Caco-2 (cell line): ENCODE results near the gene UBE2D1. TPM values are rescaled to one million over a fixed set of nuclear protein-coding genes. Genes with fewer than 3 reads are reported as not detected.

Experiments used
- BruUV-seq: library from RNA; stranded (reverse); fragments of 400-500 nt; replicated peaks from 2 replicates; lab custom pipeline; 2021; lab: Mats Ljungman, UMichigan
- CTCF ChIA-PET: fragments of 300-600 bp; sonication (Branson Sonifier 250); formaldehyde crosslinking; loops from one replicate; lab custom pipeline; 2022; ENCODE audit warnings: antibody characterized with exemption; lab: Charles Lee
- POLR2A ChIA-PET: fragments of 300-600 bp; sonication (Branson Sonifier 250); formaldehyde crosslinking; loops from one replicate; lab custom pipeline; 2022; ENCODE audit warnings: antibody characterized with exemption; lab: Charles Lee
- DNase-seq, 2 experiments: peaks; one replicate each; pipeline versions ENCODE4 v3.0.0 to v3.0.0-alpha.2; 2020 to 2022
- H3K27me3 ChIP-seq: replicated peaks from 2 replicates; pipeline ENCODE4 v1.6.0; 2011; ENCODE audit warnings: low read length; ENCODE audit not compliant: control insufficient read depth, insufficient read depth
- H3K36me3 ChIP-seq: 2 replicates; pipeline ENCODE4 v1.5.1; 2011; ENCODE audit warnings: low read length; ENCODE audit not compliant: control insufficient read depth, insufficient read depth
- H3K4me1 ChIP-seq: fragments of 250-450 bp; sonication (Bioruptor Pico); 2 replicates; pipeline ENCODE4 v1.5.1; 2020; ENCODE audit warnings: mild to moderate bottlenecking
- H3K4me3 ChIP-seq: 2 replicates; pipeline ENCODE4 v1.5.1; 2011; ENCODE audit warnings: low read depth, mild to moderate bottlenecking, control low read depth, low read length
- H3K9me3 ChIP-seq: fragments of 250-450 bp; sonication (Bioruptor Pico); 2 replicates; pipeline ENCODE4 v1.5.1; 2020; ENCODE audit warnings: mild to moderate bottlenecking, moderate library complexity
- H3K27ac Mint-ChIP-seq: one replicate; pipeline ENCODE4 v1.8.0; 2022; ENCODE audit warnings: mixed read lengths; ENCODE audit not compliant: unreplicated experiment
- H3K27me3 Mint-ChIP-seq: one replicate; pipeline ENCODE4 v1.8.0; 2022; ENCODE audit warnings: mixed read lengths; ENCODE audit not compliant: insufficient read depth, unreplicated experiment
- H3K36me3 Mint-ChIP-seq: one replicate; pipeline ENCODE4 v1.8.0; 2022; ENCODE audit warnings: mild to moderate bottlenecking, mixed read lengths; ENCODE audit not compliant: insufficient read depth, unreplicated experiment
- H3K4me1 Mint-ChIP-seq: one replicate; pipeline ENCODE4 v1.8.0; 2022; ENCODE audit warnings: low read depth, mixed read lengths; ENCODE audit not compliant: unreplicated experiment
- H3K4me3 Mint-ChIP-seq: one replicate; pipeline ENCODE4 v1.8.0; 2022; ENCODE audit warnings: mild to moderate bottlenecking, moderate library complexity, mixed read lengths; ENCODE audit not compliant: unreplicated experiment
- H3K9me3 Mint-ChIP-seq: one replicate; pipeline ENCODE4 v1.8.0; 2022; ENCODE audit warnings: mixed read lengths; ENCODE audit not compliant: unreplicated experiment
- intact Hi-C: fragments of 100-400 bp; cut with micrococcal nuclease; formaldehyde crosslinking; loops from one replicate; pipeline ENCODE4 v1.10.0; 2022; ENCODE audit not compliant: unreplicated experiment
- total RNA-seq: library from RNA; stranded (reverse); gene quantifications from 2 replicates; pipeline ENCODE4 v1.2.3, GENCODE V29; 2022
- TF ChIP-seq, protein P1 (sequence below), 2 experiments: fragments of 200-600 bp in 1 of 2; IDR thresholded peaks; 1 replicate in 1 of 2; 2 replicates in 1 of 2; pipeline versions ENCODE4 v1.5.1 to v1.8.0; 2011 to 2022; ENCODE audit warnings: antibody characterized with exemption in 1 of 2, control low read depth in 1 of 2, inconsistent platforms in 1 of 2, low read depth in 1 of 2, low read length in 1 of 2, mild to moderate bottlenecking in 1 of 2, moderate library complexity in 1 of 2; ENCODE audit not compliant: insufficient read depth in 1 of 2, severe bottlenecking in 1 of 2, unreplicated experiment in 1 of 2

The UBE2D1 gene
- total RNA-seq, 1 experiment from 2014 or later: 39.7 TPM

DNA sequence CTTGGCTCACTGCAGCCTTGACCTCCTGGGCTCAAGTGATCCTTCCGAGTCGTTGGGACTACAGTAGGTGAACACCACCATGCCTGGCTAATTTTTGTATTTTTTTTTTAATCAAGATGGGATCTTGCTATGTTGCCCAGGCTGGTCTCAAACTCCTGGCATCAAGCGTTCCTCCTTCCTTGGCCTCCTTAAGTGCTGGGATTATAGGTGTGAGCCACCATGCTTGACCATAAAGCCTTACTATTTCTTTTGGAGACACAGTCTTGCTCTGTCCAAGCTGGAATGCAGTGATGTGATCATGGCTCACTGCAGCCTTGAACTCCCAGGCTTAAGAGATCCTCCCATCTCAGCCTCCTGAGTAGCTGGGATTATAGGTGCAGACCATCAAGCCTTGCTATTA, 63.0 kb downstream of the UBE2D1 start:
- Mint-ChIP-seq H3K4me3 (no peak overlapping the region), H3K27ac (no peak overlapping the region), H3K4me1 (no peaks in the 10 kb centered on the region), H3K36me3 (peaks cover 59% of the 10 kb centered on the region), H3K27me3 (no peaks in the 10 kb centered on the region), H3K9me3 (no peaks in the 10 kb centered on the region)
- peaks cover 6% of the 10 kb centered on the region for H3K36me3 ChIP-seq
- no peaks in the 10 kb centered on the region for H3K4me1 ChIP-seq
- ChIA-PET POLR2A (interaction anchor here (0.6 kb wide), 1 partner anchor 965 kb away, joined by 3 read pairs; no protein-coding TSS in a partner anchor), CTCF (interaction anchor here (0.6 kb wide), 1 partner anchor 135 kb away, joined by 3 read pairs; no protein-coding TSS in a partner anchor)
- BruUV-seq: no TSS peak
- TF ChIP-seq, protein P1, sequence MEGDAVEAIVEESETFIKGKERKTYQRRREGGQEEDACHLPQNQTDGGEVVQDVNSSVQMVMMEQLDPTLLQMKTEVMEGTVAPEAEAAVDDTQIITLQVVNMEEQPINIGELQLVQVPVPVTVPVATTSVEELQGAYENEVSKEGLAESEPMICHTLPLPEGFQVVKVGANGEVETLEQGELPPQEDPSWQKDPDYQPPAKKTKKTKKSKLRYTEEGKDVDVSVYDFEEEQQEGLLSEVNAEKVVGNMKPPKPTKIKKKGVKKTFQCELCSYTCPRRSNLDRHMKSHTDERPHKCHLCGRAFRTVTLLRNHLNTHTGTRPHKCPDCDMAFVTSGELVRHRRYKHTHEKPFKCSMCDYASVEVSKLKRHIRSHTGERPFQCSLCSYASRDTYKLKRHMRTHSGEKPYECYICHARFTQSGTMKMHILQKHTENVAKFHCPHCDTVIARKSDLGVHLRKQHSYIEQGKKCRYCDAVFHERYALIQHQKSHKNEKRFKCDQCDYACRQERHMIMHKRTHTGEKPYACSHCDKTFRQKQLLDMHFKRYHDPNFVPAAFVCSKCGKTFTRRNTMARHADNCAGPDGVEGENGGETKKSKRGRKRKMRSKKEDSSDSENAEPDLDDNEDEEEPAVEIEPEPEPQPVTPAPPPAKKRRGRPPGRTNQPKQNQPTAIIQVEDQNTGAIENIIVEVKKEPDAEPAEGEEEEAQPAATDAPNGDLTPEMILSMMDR (IDR thresholded peaks at IDR 0.05; ENCODE audit: insufficient read depth in 1 of 2, low read depth in 1 of 2, low read length in 1 of 2, severe bottlenecking in 1 of 2, unreplicated experiment in 1 of 2): no peak
- no peaks in the 10 kb centered on the region for H3K27me3 ChIP-seq
- no peaks in the 10 kb centered on the region for H3K9me3 ChIP-seq
- no peak for DNase-seq
- H3K4me3 ChIP-seq: no peak overlapping the region
- intact Hi-C loops: no loop called here

DNA sequence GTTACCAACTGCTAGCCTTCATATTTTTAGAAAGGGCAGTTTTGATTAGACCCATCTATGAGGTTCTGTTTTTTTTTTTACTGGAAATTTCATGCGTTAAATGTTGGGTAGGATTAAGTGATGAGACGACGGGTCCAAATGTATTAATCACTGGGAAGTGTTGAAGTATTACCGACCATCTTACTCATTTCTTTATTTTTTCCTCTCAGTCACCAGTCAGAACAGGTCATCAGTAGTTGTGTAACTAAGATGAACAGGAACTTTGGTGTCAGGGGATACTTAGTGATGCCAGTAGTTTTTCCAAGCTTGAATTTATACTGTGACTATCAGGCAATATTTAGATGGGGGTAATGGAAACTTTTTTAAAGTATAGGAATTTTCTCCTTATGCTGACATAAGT, 64.6 kb downstream of the UBE2D1 start:
- intact Hi-C loops: no loop called here
- Mint-ChIP-seq H3K4me1 (no peaks in the 10 kb centered on the region), H3K9me3 (no peaks in the 10 kb centered on the region), H3K27me3 (no peaks in the 10 kb centered on the region), H3K36me3 (peaks cover 43% of the 10 kb centered on the region), H3K4me3 (no peak overlapping the region), H3K27ac (no peak overlapping the region)
- Histone ChIP-seq H3K27me3 (no peaks in the 10 kb centered on the region), H3K36me3 (peaks cover 4% of the 10 kb centered on the region), H3K4me3 (no peak overlapping the region), H3K4me1 (no peaks in the 10 kb centered on the region), H3K9me3 (no peaks in the 10 kb centered on the region)
- CTCF ChIA-PET: no interaction called here
- TF ChIP-seq, protein P1 (IDR thresholded peaks at IDR 0.05; ENCODE audit: insufficient read depth in 1 of 2, low read depth in 1 of 2, low read length in 1 of 2, severe bottlenecking in 1 of 2, unreplicated experiment in 1 of 2): no peak
- POLR2A ChIA-PET: interaction anchor here (0.7 kb wide), 1 partner anchor 209 kb away, joined by 11 read pairs; no protein-coding TSS in a partner anchor
- DNase-seq: no peak
- BruUV-seq: no TSS peak

DNA sequence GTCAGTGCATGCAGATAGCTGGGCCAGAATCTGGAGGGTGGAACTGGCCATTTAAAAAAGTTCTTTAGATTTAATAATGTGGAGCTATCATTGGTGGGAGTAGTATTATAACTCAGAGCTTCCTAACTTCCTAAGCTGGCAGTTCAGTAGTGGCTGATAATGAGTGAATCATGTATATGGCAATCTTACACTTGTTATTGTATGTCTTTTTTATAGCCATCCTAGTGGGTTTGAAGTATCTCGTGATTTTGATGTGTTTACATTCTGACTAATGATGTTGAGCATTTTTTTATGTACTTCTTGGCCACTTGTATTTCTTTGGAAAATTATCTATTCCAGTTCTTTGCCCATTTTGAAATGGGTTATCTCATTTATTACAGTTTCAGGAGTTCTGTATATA, 65.8 kb downstream of the UBE2D1 start:
- DNase-seq: no peak
- intact Hi-C loops: no loop called here
- CTCF ChIA-PET: interaction anchor here (1.0 kb wide), 1 partner anchor 552 kb away, joined by 6 read pairs; no protein-coding TSS in a partner anchor
- no peak overlapping the region for H3K4me3 Mint-ChIP-seq
- Histone ChIP-seq H3K4me3 (no peak overlapping the region), H3K27me3 (no peaks in the 10 kb centered on the region), H3K9me3 (no peaks in the 10 kb centered on the region), H3K4me1 (no peaks in the 10 kb centered on the region), H3K36me3 (peaks cover 4% of the 10 kb centered on the region)
- TF ChIP-seq, protein P1 (IDR thresholded peaks at IDR 0.05; ENCODE audit: insufficient read depth in 1 of 2, low read depth in 1 of 2, low read length in 1 of 2, severe bottlenecking in 1 of 2, unreplicated experiment in 1 of 2): no peak
- H3K9me3 Mint-ChIP-seq: no peaks in the 10 kb centered on the region
- H3K27ac Mint-ChIP-seq: no peak overlapping the region
- no peaks in the 10 kb centered on the region for H3K27me3 Mint-ChIP-seq
- POLR2A ChIA-PET: interaction anchor here (0.6 kb wide), 1 partner anchor 91 kb away, joined by 4 read pairs; no protein-coding TSS in a partner anchor
- peaks cover 31% of the 10 kb centered on the region for H3K36me3 Mint-ChIP-seq
- H3K4me1 Mint-ChIP-seq: no peaks in the 10 kb centered on the region
- no TSS peak for BruUV-seq
